Measurements from ENCODE around the gene HEPHL1.

Gene HEPHL1

DNA sequence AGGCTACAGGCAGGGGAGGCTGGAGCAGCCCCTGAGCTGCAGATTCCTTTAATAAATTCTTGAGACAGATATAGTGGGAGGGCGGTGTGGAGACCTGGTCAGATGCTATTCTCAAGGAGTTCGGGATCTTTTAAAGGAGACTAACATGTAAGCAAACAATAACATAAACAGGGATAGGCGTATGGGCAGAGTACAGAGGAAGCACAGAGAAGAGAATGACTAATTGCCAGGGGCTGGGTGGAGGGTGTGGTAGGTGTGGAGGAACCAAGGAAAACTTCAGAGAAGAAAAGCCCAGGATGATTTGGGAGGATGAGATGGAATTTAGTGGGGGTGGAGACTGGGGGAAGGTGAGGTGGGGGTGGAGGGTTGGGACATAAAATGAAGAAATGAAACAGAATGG lies 9.7 kb upstream of the HEPHL1 start:
- TF ChIP-seq, protein P1, sequence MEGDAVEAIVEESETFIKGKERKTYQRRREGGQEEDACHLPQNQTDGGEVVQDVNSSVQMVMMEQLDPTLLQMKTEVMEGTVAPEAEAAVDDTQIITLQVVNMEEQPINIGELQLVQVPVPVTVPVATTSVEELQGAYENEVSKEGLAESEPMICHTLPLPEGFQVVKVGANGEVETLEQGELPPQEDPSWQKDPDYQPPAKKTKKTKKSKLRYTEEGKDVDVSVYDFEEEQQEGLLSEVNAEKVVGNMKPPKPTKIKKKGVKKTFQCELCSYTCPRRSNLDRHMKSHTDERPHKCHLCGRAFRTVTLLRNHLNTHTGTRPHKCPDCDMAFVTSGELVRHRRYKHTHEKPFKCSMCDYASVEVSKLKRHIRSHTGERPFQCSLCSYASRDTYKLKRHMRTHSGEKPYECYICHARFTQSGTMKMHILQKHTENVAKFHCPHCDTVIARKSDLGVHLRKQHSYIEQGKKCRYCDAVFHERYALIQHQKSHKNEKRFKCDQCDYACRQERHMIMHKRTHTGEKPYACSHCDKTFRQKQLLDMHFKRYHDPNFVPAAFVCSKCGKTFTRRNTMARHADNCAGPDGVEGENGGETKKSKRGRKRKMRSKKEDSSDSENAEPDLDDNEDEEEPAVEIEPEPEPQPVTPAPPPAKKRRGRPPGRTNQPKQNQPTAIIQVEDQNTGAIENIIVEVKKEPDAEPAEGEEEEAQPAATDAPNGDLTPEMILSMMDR (IDR thresholded peaks at IDR 0.05; ENCODE audit: insufficient read depth, low read length) = no peak
- TF ChIP-seq POLR2AphosphoS5 (IDR thresholded peaks at IDR 0.05; ENCODE audit: low read depth) (no peak), GABPA (IDR thresholded peaks at IDR 0.05; ENCODE audit: low read depth) (no peak)
- no peak for DNase-seq (ENCODE audit: low read depth in 1 of 2, low spot score in 1 of 2)
- Histone ChIP-seq H3K27ac (replicated peaks) (no peak overlapping the region), H3K27me3 (ENCODE audit: insufficient read depth, poor library complexity, severe bottlenecking) (no peaks in the 10 kb centered on the region), H3K4me3 (replicated peaks; ENCODE audit: insufficient read depth, low read length) (no peak overlapping the region)

DNA sequence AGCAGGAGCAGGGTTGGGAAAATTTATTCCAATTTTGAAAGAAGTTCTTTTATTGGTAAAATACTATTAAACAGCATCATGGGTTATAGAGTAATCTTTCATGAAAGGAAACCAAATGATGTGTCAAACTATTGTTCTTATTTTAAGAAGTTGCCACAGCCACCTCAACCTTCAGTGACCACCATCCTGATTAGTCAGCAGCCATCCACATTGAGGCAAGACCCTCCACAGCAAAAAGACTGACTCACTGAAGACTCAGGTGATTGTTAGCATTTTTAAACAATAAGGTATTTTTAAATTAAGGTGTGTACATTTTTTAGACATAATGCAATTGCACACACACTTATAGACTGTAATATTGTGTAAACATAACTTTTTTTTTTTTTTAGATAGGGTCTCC lies 3.7 kb upstream of the HEPHL1 start:
- Histone ChIP-seq H3K27ac (replicated peaks) (no peak overlapping the region), H3K4me3 (replicated peaks; ENCODE audit: insufficient read depth, low read length) (no peak overlapping the region), H3K27me3 (ENCODE audit: insufficient read depth, poor library complexity, severe bottlenecking) (no peaks in the 10 kb centered on the region)
- DNase-seq (ENCODE audit: low read depth in 1 of 2, low spot score in 1 of 2) = no peak
- no peak for TF ChIP-seq SPI1 (IDR thresholded peaks at IDR 0.05; ENCODE audit: borderline replicate concordance, low read depth)
- no peak for TF ChIP-seq REST (IDR thresholded peaks at IDR 0.05; ENCODE audit: insufficient replicate concordance, low read depth)
- TF ChIP-seq GABPA (IDR thresholded peaks at IDR 0.05; ENCODE audit: low read depth) = no peak
- no peak for TF ChIP-seq POLR2AphosphoS5 (IDR thresholded peaks at IDR 0.05; ENCODE audit: low read depth)
- TF ChIP-seq, protein P1 (IDR thresholded peaks at IDR 0.05; ENCODE audit: insufficient read depth, low read length) = no peak

GRCh38 chr11:94018721-94019120 lies 2.4 kb upstream of the HEPHL1 start:
- no peak for TF ChIP-seq GABPA (IDR thresholded peaks at IDR 0.05; ENCODE audit: low read depth)
- no peak for TF ChIP-seq SPI1 (IDR thresholded peaks at IDR 0.05; ENCODE audit: borderline replicate concordance, low read depth)
- H3K27me3 ChIP-seq (ENCODE audit: insufficient read depth, poor library complexity, severe bottlenecking) = no peaks in the 10 kb centered on the region
- H3K4me3 ChIP-seq (replicated peaks; ENCODE audit: insufficient read depth, low read length) = no peak overlapping the region
- DNase-seq (ENCODE audit: low read depth in 1 of 2, low spot score in 1 of 2) = no peak
- H3K27ac ChIP-seq (replicated peaks) = no peak overlapping the region

DNA sequence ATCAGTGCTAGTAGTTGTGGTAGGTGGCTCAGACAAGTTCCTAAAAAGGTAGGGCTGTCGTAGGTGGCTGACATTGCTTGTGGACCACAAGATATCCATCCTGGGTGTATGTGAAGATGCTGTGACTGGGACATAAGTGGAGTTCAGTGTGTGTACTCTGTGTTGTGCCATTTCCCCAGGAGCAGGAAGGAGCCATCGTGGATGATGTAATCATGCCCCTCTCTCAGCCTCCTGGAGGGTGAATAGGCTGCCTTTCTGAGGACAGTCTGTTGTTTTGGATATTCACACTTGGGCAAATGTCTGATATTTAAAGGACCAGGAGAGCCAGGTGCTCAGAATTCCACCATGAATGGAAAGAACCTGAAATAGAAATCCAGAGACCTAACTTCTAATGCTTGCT lies 2.7 kb downstream of the HEPHL1 start:
- Histone ChIP-seq H3K27me3 (ENCODE audit: insufficient read depth, poor library complexity, severe bottlenecking) (no peaks in the 10 kb centered on the region), H3K27ac (replicated peaks) (no peak overlapping the region), H3K4me3 (replicated peaks; ENCODE audit: insufficient read depth, low read length) (no peak overlapping the region)
- no peak for TF ChIP-seq SPI1 (IDR thresholded peaks at IDR 0.05; ENCODE audit: borderline replicate concordance, low read depth)
- TF ChIP-seq, protein P1 (IDR thresholded peaks at IDR 0.05; ENCODE audit: insufficient read depth, low read length) = no peak
- TF ChIP-seq POLR2AphosphoS5 (IDR thresholded peaks at IDR 0.05; ENCODE audit: low read depth) = no peak
- TF ChIP-seq GABPA (IDR thresholded peaks at IDR 0.05; ENCODE audit: low read depth) = no peak
- TF ChIP-seq REST (IDR thresholded peaks at IDR 0.05; ENCODE audit: insufficient replicate concordance, low read depth) = no peak
- no peak for DNase-seq (ENCODE audit: low read depth in 1 of 2, low spot score in 1 of 2)
